Astrocyte of the spinal cord (primary cell): ENCODE measurements around the gene LRTM2.

Experiments
- DNase-seq: peaks from one replicate; pipeline ENCODE4 v3.0.0; 2011; ENCODE audit warnings: low read depth, low spot score
- H3K4me3 ChIP-seq: 2 replicates; pipeline ENCODE4 v1.5.1; 2011; ENCODE audit warnings: low read depth, mild to moderate bottlenecking, low read length, moderate library complexity
- CTCF ChIP-seq: IDR thresholded peaks from 2 replicates; pipeline ENCODE4 v1.5.1; 2012; ENCODE audit warnings: low read depth, mild to moderate bottlenecking, low read length, inconsistent platforms
- in situ Hi-C: cut with HindIII; loops from 2 replicates; pipeline ENCODE4 v1.10.0; 2017; ENCODE audit warnings: low sequenced_read_pairs

Gene LRTM2

DNA sequence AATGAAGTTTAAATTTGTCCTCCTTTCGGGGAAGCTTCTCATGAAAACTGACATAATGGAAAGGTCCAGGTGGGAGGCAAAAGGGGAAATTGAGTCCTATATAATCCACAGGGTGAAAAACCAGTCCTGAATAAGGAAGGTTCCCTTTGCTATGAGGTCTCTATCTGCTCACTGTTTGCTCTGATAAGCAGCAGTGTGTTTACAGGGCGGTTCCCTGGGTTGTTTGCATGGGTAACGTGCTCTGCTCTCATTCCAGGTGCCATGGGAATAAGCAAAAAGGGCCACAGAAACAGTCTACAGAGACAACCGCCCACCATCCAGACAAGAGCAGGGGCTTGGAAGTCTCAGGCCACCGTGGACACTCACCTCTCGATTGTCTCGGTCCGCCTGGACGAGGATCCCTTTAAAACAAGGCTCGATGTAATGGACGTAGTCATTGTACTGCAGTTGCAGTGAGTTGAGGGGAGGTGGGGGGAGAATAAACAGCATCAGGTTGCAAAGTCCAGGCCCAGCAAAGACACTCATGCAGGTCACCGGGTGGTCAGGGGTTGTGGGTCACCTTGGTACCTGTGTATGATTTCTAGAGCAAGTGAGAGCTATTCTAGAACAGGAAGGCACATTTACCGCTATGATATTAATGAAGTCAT, 65.4 kb downstream of the LRTM2 start:
- TF ChIP-seq CTCF: no peak
- in situ Hi-C loops: no loop called here
- no peak overlapping the region for H3K4me3 ChIP-seq
- no peak for DNase-seq
